Urinary bladder (tissue), 4 donors: ENCODE measurements around the gene GNAT1. TPM values are rescaled to one million over a fixed set of nuclear protein-coding genes. Genes with fewer than 3 reads are reported as not detected.
"Not testable (repeated sequence)": the region's sequence is repeated elsewhere in the genome, so short reads cannot be mapped to it uniquely, and the experiment has no call there.

ENCODE experiments used
- DNase-seq: peaks from one replicate; pipeline ENCODE4 v3.0.0-alpha.2; 2015; ENCODE audit errors: extremely low spot score
- H3K27ac ChIP-seq: one replicate; pipeline ENCODE4 v1.5.1; 2013; ENCODE audit warnings: low read depth, mild to moderate bottlenecking, moderate library complexity
- H3K36me3 ChIP-seq: one replicate; pipeline ENCODE4 v1.6.1; 2013; ENCODE audit warnings: mild to moderate bottlenecking, moderate library complexity; ENCODE audit not compliant: insufficient read depth
- H3K4me1 ChIP-seq: one replicate; pipeline ENCODE4 v1.6.1; 2013; ENCODE audit warnings: mild to moderate bottlenecking, moderate library complexity; ENCODE audit not compliant: insufficient read depth
- H3K4me3 ChIP-seq: one replicate; pipeline ENCODE4 v1.5.1; 2013; ENCODE audit warnings: low read depth, low read length
- WGBS: extraction: QIAGEN DNeasy Blood & Tissue Kit; methylation state at CpG from one replicate; pipeline ENCODE4 v1.1.7; 2013; 5-methylcytosine and 5-hydroxymethylcytosine counted together
- polyA plus RNA-seq: library from polyadenylated mRNA; stranded (reverse); fragments of 200-250 nt; gene quantifications from one replicate; pipeline ENCODE4 v1.2.3, GENCODE V29; 2013
- total RNA-seq: library from RNA; depleted of rRNA; stranded (reverse); fragments of >200 nt; gene quantifications from one replicate; pipeline ENCODE4 v1.2.3, GENCODE V29; 2014
- donor health status: healthy with polysubstance abuse.
- donor health status: healthy.

Gene GNAT1
- total and polyA plus RNA-seq, 2 donors: not detected

- H3K4me3 ChIP-seq: no peak overlapping the region
- 96% methylated on average over 17 of the region's 17 CpGs for WGBS
- DNase-seq: no peak
- H3K4me1 ChIP-seq: no peaks in the 10 kb centered on the region
- H3K36me3 ChIP-seq: no peaks in the 10 kb centered on the region
- H3K27ac ChIP-seq: no peak overlapping the region
Measured at GRCh38 chr3:50207359-50208042, 16.1 kb downstream of the GNAT1 start.

DNA sequence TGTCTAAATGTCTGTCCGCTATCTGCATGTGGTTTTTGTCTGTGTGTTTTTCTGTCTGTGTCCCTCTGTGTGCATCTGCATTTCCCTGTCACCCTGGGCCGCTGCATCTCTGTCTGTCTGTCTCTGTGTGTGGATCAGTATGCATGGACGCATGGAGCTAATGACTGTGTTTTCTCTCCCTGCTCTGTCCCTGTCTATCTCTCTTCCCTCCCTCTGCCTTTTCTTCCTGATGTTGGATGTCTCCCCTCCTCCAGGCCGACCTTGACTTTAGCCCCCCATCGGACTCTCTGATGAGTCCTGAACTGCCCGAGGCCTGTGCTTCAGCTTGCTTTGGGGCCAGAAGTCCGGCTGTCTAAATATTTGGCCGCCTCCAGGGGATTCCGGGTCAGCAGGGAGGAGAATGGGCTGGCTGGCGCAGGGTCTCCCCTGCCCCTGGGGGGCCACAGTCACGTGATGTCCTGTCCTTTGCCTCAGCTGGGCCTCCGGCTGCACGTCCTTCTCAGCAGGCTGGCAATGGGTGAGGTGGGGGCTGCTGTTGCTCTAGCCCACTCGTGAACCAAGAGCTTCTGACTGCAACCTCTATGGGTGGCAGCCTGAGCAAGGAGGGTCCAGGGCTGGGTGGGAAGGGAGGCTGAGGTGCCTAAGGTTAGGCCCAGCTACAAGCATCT is 17.4 kb downstream of the GNAT1 start:
- Histone ChIP-seq H3K27ac (no peak overlapping the region), H3K36me3 (no peaks in the 10 kb centered on the region), H3K4me1 (no peaks in the 10 kb centered on the region), H3K4me3 (no peak overlapping the region)
- no peak for DNase-seq
- WGBS: 75% methylated on average over 14 of the region's 14 CpGs

DNA sequence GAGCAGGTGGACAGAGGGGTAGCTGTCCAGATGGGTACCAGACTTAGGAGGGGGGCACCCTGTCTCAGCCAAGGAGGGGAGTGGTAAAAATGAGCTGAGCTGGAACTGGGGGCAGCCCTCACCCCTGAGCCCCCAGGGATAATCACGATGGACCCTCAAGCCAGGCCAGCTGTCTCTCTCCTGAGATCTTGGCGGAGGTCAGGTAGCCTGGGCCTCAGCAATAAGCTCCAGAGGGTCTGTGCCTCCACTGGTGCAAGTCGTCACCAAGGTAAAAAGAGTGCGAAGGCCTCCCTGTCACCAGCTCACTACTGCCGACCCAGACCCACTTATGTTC is 18.7 kb downstream of the GNAT1 start:
- no peak overlapping the region for H3K4me3 ChIP-seq
- H3K27ac ChIP-seq: no peak overlapping the region
- WGBS: 88% methylated on average over 5 of the region's 5 CpGs
- no peak for DNase-seq
- H3K36me3 ChIP-seq: no peaks in the 10 kb centered on the region
- H3K4me1 ChIP-seq: no peaks in the 10 kb centered on the region

DNA sequence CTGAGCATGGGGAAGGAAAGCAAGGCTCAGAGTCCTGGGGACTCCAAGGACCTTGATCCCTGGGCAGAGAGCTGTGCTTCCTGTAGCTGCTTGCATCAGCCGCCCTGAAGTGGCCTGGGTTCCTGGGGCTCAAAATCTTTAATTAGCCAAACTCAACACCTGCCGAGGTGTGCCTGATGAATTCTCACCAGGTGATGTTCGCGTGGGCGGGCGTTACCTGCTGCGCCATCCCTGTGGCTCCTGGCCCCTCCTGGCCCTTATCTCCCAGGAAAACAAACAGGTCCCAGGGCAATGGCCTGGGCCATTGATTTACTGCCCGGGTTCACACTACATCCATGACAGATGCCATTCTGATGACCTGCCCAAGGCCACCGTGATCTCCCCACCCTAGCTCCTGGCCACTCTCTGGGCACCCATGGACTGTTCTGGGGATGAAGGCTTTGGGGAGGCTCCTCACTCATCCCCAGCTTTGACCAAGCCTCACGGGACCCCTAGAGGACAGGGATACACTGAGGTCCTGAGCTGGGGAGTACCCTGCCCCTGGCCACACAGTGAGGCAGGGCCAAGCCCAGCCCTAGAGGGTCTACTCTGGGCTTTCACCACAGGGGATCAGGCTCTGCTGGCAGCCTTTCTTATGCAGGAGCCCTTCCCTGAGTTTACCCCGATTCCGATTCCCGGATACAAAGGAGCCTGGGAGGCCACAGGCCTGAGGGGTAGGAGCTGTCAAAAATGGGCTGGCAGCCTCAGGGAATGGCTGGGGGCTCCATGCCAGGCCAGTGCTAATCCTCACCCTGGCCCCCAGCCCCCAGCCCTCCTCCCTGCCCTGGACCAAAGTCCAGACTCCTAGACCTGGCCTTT is 19.3 kb downstream of the GNAT1 start:
- Histone ChIP-seq H3K27ac (no peak overlapping the region), H3K4me3 (no peak overlapping the region), H3K36me3 (no peaks in the 10 kb centered on the region), H3K4me1 (no peaks in the 10 kb centered on the region)
- 90% methylated on average over 13 of the region's 13 CpGs for WGBS
- no peak for DNase-seq

DNA sequence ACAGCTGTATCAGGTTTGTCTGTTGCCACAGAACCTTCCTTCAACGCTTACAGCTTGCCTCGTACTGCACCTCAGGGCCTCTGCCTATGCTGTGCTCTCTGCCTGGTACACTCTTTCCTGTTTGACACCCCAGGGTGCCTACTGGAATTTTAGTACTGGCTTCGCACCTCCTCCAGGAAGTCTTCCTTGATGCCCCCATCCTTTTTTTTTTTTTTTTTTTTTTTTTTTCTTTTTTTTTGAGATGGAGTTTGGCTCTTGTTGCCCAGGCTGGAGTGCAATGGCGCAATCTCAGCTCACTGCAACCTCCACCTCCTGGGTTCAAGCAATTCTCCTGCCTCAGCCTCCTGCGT is 19.9 kb downstream of the GNAT1 start:
- H3K36me3 ChIP-seq, H3K4me3 ChIP-seq, H3K27ac ChIP-seq, DNase-seq, H3K4me1 ChIP-seq: not testable (repeated sequence)
- WGBS: 97% methylated on average over 5 of the region's 5 CpGs

- Histone ChIP-seq H3K36me3 (no peaks in the 10 kb centered on the region), H3K4me3 (no peak overlapping the region), H3K27ac (no peak overlapping the region), H3K4me1 (no peaks in the 10 kb centered on the region)
- 83% methylated on average over 2 of the region's 2 CpGs for WGBS
- no peak for DNase-seq
Measured at GRCh38 chr3:50211930-50212329, 20.5 kb downstream of the GNAT1 start.

DNA sequence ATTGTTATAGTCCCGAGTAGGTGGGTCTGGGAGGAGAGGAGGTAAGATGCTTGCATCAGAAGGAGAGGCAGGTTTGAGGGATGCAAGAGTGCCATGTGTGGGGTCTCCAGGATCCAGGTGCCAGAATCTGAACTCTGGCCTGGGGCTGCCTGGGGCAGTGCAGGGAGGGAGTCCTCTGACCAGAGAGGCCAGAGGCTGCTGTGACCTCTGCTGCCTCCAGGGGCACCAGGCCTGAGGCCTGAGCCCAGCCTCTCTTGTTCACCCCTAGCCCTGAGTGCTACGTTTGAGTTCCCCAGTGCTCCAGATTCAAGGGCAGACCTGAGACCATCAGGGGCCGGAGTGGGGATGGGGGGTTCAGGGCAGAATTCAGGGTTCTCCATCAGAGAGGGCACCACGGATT is 21.1 kb downstream of the GNAT1 start:
- Histone ChIP-seq H3K27ac (no peak overlapping the region), H3K4me1 (no peaks in the 10 kb centered on the region), H3K36me3 (no peaks in the 10 kb centered on the region), H3K4me3 (no peak overlapping the region)
- no peak for DNase-seq
- WGBS: 82% methylated on average over 4 of the region's 4 CpGs

- no peak overlapping the region for H3K4me3 ChIP-seq
- H3K4me1 ChIP-seq: no peaks in the 10 kb centered on the region
- DNase-seq: no peak
- H3K36me3 ChIP-seq: no peaks in the 10 kb centered on the region
- H3K27ac ChIP-seq: no peak overlapping the region
- 96% methylated on average over 3 of the region's 3 CpGs for WGBS
Measured at GRCh38 chr3:50212971-50213370, 21.6 kb downstream of the GNAT1 start.

- no peaks in the 10 kb centered on the region for H3K4me1 ChIP-seq
- 89% methylated on average over 12 of the region's 12 CpGs for WGBS
- DNase-seq: no peak
- H3K27ac ChIP-seq: no peak overlapping the region
- H3K36me3 ChIP-seq: no peaks in the 10 kb centered on the region
- H3K4me3 ChIP-seq: no peak overlapping the region
Measured at GRCh38 chr3:50213373-50213772, 22.0 kb downstream of the GNAT1 start.

GRCh38 chr3:50214824-50215223 is 23.4 kb downstream of the GNAT1 start:
- H3K4me3 ChIP-seq: no peak overlapping the region
- DNase-seq: no peak
- 75% methylated on average over 10 of the region's 10 CpGs for WGBS
- H3K4me1 ChIP-seq: no peaks in the 10 kb centered on the region
- H3K27ac ChIP-seq: no peak overlapping the region
- H3K36me3 ChIP-seq: no peaks in the 10 kb centered on the region

DNA sequence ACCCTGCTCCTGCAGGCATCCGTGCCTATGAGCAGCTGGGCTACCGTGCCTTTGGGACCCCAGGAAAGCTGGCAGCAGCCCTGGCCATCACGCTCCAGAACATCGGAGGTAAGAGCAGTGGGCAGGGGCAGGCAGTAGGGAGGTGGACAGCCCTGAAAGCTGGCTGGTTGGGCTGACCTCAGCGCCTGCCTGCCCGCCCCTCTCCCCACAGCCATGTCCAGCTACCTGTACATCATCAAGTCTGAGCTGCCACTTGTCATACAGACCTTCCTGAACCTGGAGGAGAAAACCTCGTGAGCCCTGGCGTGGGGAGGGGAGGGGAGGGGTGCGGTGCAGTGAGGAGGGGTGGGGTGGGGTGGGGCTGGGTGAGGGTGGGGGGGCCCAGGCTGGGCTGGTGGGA is 24.1 kb downstream of the GNAT1 start:
- Histone ChIP-seq H3K4me3 (no peak overlapping the region), H3K36me3 (no peaks in the 10 kb centered on the region), H3K4me1 (no peaks in the 10 kb centered on the region), H3K27ac (no peak overlapping the region)
- no peak for DNase-seq
- WGBS: 69% methylated on average over 9 of the region's 9 CpGs

- 69% methylated on average over 10 of the region's 10 CpGs for WGBS
- no peaks in the 10 kb centered on the region for H3K4me1 ChIP-seq
Measured at GRCh38 chr3:50217681-50218080, 26.3 kb downstream of the GNAT1 start.

DNA sequence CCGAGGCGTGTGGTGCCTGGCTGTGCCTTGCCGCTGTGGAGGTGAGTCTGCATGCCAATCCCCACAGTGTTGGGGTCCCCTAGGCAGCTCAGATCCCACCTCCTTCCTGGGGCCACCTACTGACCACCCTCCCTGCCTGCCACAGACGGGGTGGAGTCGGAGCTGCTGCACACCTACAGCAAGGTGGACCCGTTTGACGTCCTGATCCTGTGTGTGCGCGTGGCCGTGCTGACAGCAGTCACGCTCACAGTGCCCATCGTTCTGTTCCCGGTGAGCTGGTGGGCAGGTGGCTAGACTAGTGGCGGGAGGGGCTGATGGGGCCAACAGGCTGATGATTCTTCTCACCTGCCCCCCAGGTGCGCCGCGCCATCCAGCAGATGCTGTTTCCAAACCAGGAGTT is 27.0 kb downstream of the GNAT1 start:
- DNase-seq: no peak
- H3K27ac ChIP-seq: no peak overlapping the region
- H3K4me1 ChIP-seq: no peaks in the 10 kb centered on the region
- H3K4me3 ChIP-seq: no peak overlapping the region
- no peaks in the 10 kb centered on the region for H3K36me3 ChIP-seq
- WGBS: 91% methylated on average over 17 of the region's 17 CpGs

More at GRCh38 chr3:50217681-50218080, 26.3 kb downstream of the GNAT1 start:
- Histone ChIP-seq H3K36me3 (no peaks in the 10 kb centered on the region), H3K27ac (no peak overlapping the region), H3K4me3 (no peak overlapping the region)
- DNase-seq: no peak

GRCh38 chr3:50219285-50219684 is 27.9 kb downstream of the GNAT1 start:
- H3K4me1 ChIP-seq: no peaks in the 10 kb centered on the region
- H3K4me3 ChIP-seq: no peak overlapping the region
- no peak overlapping the region for H3K27ac ChIP-seq
- no peaks in the 10 kb centered on the region for H3K36me3 ChIP-seq
- 90% methylated on average over 5 of the region's 5 CpGs for WGBS
- no peak for DNase-seq
